GM18858 (cell line): ENCODE measurements around the gene TMED7.

Experiments
- ATAC-seq: cut with Tn5 transposase; IDR thresholded peaks from one replicate; pipeline ENCODE4 v1.9.1; 2021; ENCODE audit not compliant: unreplicated experiment

The TMED7 gene

GRCh38 chr5:115629903-115630302, 4.1 kb upstream of the TMED7 start:
- ATAC-seq: no peak

GRCh38 chr5:115627295-115627865, 1.5 kb upstream of the TMED7 start:
- ATAC-seq: no peak

- ATAC-seq: peak; percentile 20
These were observed 598 bp upstream of the TMED7 start for GRCh38 chr5:115626445-115626823.

GRCh38 chr5:115624994-115625393, 842 bp downstream of the TMED7 start:
- ATAC-seq: no peak

- ATAC-seq: no peak
These were observed 2.2 kb downstream of the TMED7 start for GRCh38 chr5:115623658-115624057.

- ATAC-seq: no peak
These were observed 4.4 kb downstream of the TMED7 start for GRCh38 chr5:115621365-115621900.

- no peak for ATAC-seq
These were observed 8.9 kb downstream of the TMED7 start for GRCh38 chr5:115616892-115617291.

GRCh38 chr5:115616472-115616871, 9.4 kb downstream of the TMED7 start:
- ATAC-seq: no peak

- no peak for ATAC-seq
These were observed 14.0 kb downstream of the TMED7 start for GRCh38 chr5:115611873-115612272.

GRCh38 chr5:115607935-115608334, 17.9 kb downstream of the TMED7 start:
- ATAC-seq: no peak

GRCh38 chr5:115605436-115605835, 20.4 kb downstream of the TMED7 start:
- no peak for ATAC-seq

GRCh38 chr5:115602591-115603125, 23.2 kb downstream of the TMED7 start:
- no peak for ATAC-seq

GRCh38 chr5:115601701-115602590, 23.9 kb downstream of the TMED7 start, which contains the start of gene TICAM2:
TSS of gene TICAM2 (minus strand) at chr5:115602479. CDS start at chr5:115581256, 21,223 bp downstream.
- ATAC-seq: peak; percentile 74

GRCh38 chr5:115600766-115601165, 25.1 kb downstream of the TMED7 start:
- ATAC-seq: no peak

- ATAC-seq: peak; percentile 4
These were observed 25.9 kb downstream of the TMED7 start for GRCh38 chr5:115599924-115600323.

- peak; percentile 48 for ATAC-seq
These were observed 26.3 kb downstream of the TMED7 start for GRCh38 chr5:115599502-115599901.

- no peak for ATAC-seq
These were observed 31.4 kb downstream of the TMED7 start for GRCh38 chr5:115594128-115595047.

GRCh38 chr5:115589043-115589442, 36.8 kb downstream of the TMED7 start:
- ATAC-seq: no peak

- no peak for ATAC-seq
These were observed 37.2 kb downstream of the TMED7 start for GRCh38 chr5:115588640-115589039.

- ATAC-seq: no peak
These were observed 39.2 kb downstream of the TMED7 start for GRCh38 chr5:115586525-115587146.
